HepG2 (cell line): ENCODE results near the gene CCDC160. TPM values are rescaled to one million over a fixed set of nuclear protein-coding genes. Genes with fewer than 3 reads are reported as not detected.

Experiments
- ATAC-seq: fragments of 200-7000 bp; cut with Tn5 transposase; 3 replicates; pipeline ENCODE4 v1.9.1; 2020; ENCODE audit warnings: mild to moderate bottlenecking, moderate library complexity
- BruUV-seq: library from RNA; stranded (reverse); fragments of 400-500 nt; replicated peaks from 2 replicates; lab custom pipeline; 2021; lab: Mats Ljungman, UMichigan
- CTCF ChIA-PET: fragments of 300-600 bp; formaldehyde crosslinking; extraction: SDS; loops from one replicate; lab custom pipeline; 2021; ENCODE audit warnings: low total read pairs, inconsistent platforms, low intra/inter-chr PET ratio; lab: Yijun Ruan, JAX
- POLR2A ChIA-PET: fragments of 350-600 bp; sonication (Branson Sonifier 250); formaldehyde crosslinking; loops from one replicate; lab custom pipeline; 2020; ENCODE audit warnings: antibody characterized with exemption, inconsistent platforms; lab: Yijun Ruan, JAX
- DNase-seq: peaks from one replicate; pipeline ENCODE4 v3.0.0-alpha.2; 2015; ENCODE audit warnings: low spot score
- FAIRE-seq: peaks from 3 replicates; lab custom pipeline; 2011; peaks lifted over from hg19 to GRCh38; lab: Jason Lieb, UNC
- H2AFZ ChIP-seq: one replicate; pipeline ENCODE4 v1.6.1; 2011; ENCODE audit warnings: low read length, inconsistent platforms
- H3K27ac ChIP-seq: fragments of 300-600 bp; 3 replicates; pipeline ENCODE4 v1.8.0; 2011; ENCODE audit warnings: mixed run types, mild to moderate bottlenecking, mixed read lengths, low read length, inconsistent platforms; ENCODE audit not compliant: insufficient read depth; ENCODE audit errors: extremely low read length
- H3K27me3 ChIP-seq, 2 experiments: fragments of 200-600 bp in 1 of 2; 2 replicates in 1 of 2; 3 replicates in 1 of 2; pipeline versions ENCODE4 v1.6.0 to v1.8.0; 2011; ENCODE audit warnings: low read length in 2 of 2, mild to moderate bottlenecking in 2 of 2, moderate library complexity in 2 of 2, inconsistent platforms in 1 of 2; ENCODE audit not compliant: insufficient read depth in 2 of 2, control insufficient read depth in 1 of 2
- H3K36me3 ChIP-seq, 2 experiments: fragments of 200-600 bp in 1 of 2; replicated peaks in 1 of 2; 2 replicates in 1 of 2; 3 replicates in 1 of 2; pipeline versions ENCODE4 v1.5.1 to v1.8.0; 2011; ENCODE audit warnings: low read length in 2 of 2, inconsistent platforms in 1 of 2; ENCODE audit not compliant: insufficient read depth in 2 of 2, control insufficient read depth in 1 of 2
- H3K4me1 ChIP-seq: 2 replicates; pipeline ENCODE4 v1.5.1; 2012; ENCODE audit warnings: low read length, inconsistent platforms; ENCODE audit not compliant: insufficient read depth
- H3K4me2 ChIP-seq: 2 replicates; pipeline ENCODE4 v1.6.0; 2011; ENCODE audit warnings: low read depth, low read length, inconsistent platforms
- H3K4me3 ChIP-seq, 3 experiments: fragments of 200-600 bp in 1 of 3; sonication (generic), shearing (Covaris generic) in 1 of 3; replicated peaks in 1 of 3; 2 replicates each; pipeline ENCODE4 v1.5.1; 2011 to 2016; ENCODE audit warnings: low read length in 3 of 3, inconsistent platforms in 2 of 3, low read depth in 2 of 3, mild to moderate bottlenecking in 2 of 3, control low read depth in 1 of 3, mixed read lengths in 1 of 3; ENCODE audit not compliant: insufficient read depth in 1 of 3
- H3K79me2 ChIP-seq: one replicate; pipeline ENCODE4 v1.6.1; 2011; ENCODE audit warnings: low read length, inconsistent platforms; ENCODE audit not compliant: insufficient read depth
- H3K9ac ChIP-seq: 2 replicates; pipeline ENCODE4 v1.6.0; 2011; ENCODE audit warnings: mild to moderate bottlenecking, low read depth, low read length, inconsistent platforms; ENCODE audit not compliant: insufficient read depth
- H3K9me3 ChIP-seq: 2 replicates; pipeline ENCODE4 v1.5.1; 2012; ENCODE audit warnings: mild to moderate bottlenecking, low read length
- H4K20me1 ChIP-seq: 2 replicates; pipeline ENCODE4 v1.6.0; 2011; ENCODE audit warnings: inconsistent platforms, mild to moderate bottlenecking, low read length, moderate library complexity; ENCODE audit not compliant: insufficient read depth
- AKNA ChIP-seq: sonication (generic); formaldehyde crosslinking; IDR thresholded peaks from 2 replicates; pipeline ENCODE4 v1.4.0; 2020; ENCODE audit warnings: missing genetic modification reagents, borderline replicate concordance
- DMAP1 ChIP-seq: IDR thresholded peaks from 2 replicates; pipeline ENCODE4 v1.6.1; 2016
- DNMT1 ChIP-seq: sonication (generic); formaldehyde crosslinking; IDR thresholded peaks from 2 replicates; pipeline ENCODE4 v1.5.1; 2020; ENCODE audit warnings: mild to moderate bottlenecking, missing genetic modification reagents
- DNMT3B ChIP-seq: conservative IDR thresholded peaks from 2 replicates; pipeline ENCODE4 v1.6.1; 2016; ENCODE audit warnings: missing biosample characterization, control low read depth
- JUN ChIP-seq: sonication (generic); formaldehyde crosslinking; IDR thresholded peaks from 2 replicates; pipeline ENCODE4 v1.4.0; 2020; ENCODE audit warnings: mild to moderate bottlenecking, missing genetic modification reagents
- SAFB2 ChIP-seq: sonication (generic); formaldehyde crosslinking; IDR thresholded peaks from 2 replicates; pipeline ENCODE4 v1.5.1; 2020; ENCODE audit warnings: missing genetic modification reagents, low read depth, mild to moderate bottlenecking, borderline replicate concordance
- WGBS: methylation state at CpG from one replicate; pipeline ENCODE4 v1.1.6; 2017; ENCODE audit warnings: low lambda C conversion rate; 5-methylcytosine and 5-hydroxymethylcytosine counted together
- in situ Hi-C: cut with HindIII; loops from 2 replicates; pipeline ENCODE4 v1.10.0; 2017; ENCODE audit warnings: low pct_unique_long_range_greater_than_20kb; ENCODE audit not compliant: extremely low pct_ligation_motif_present
- intact Hi-C: fragments of 100-400 bp; cut with micrococcal nuclease; formaldehyde crosslinking; loops from one replicate; pipeline ENCODE4 v1.10.0; 2022; ENCODE audit not compliant: unreplicated experiment
- polyA plus RNA-seq, 8 experiments: library from polyadenylated mRNA; depleted of rRNA in 3 of 8; stranded (reverse) in 7 of 8; unstranded in 1 of 8; fragments of >200 nt; fragmentation: Illumina TruSeq in 4 of 8; extraction: Trizol in 4 of 8; gene quantifications; 2 replicates each; pipeline versions ENCODE4 v1.2.1 to v1.2.3, GENCODE V29; 2011 to 2016; ENCODE audit warnings: low read depth in 4 of 8, missing spikeins in 1 of 8, mixed read lengths in 1 of 8; ENCODE audit not compliant: insufficient read depth in 1 of 8
- total RNA-seq, 5 experiments: library from RNA; depleted of rRNA; stranded (reverse); fragments of >200 nt; fragmentation: Illumina TruSeq; extraction: Trizol; gene quantifications; 2 replicates each; pipeline ENCODE4 v1.2.3, GENCODE V29; 2016; ENCODE audit warnings: low read depth in 1 of 5
- TF ChIP-seq, protein P1 (sequence below): sonication (generic); formaldehyde crosslinking; IDR thresholded peaks from 2 replicates; pipeline ENCODE4 v1.4.0; 2020; ENCODE audit warnings: mild to moderate bottlenecking, missing genetic modification reagents
- TF ChIP-seq, protein P2 (sequence below): sonication (generic); formaldehyde crosslinking; IDR thresholded peaks from 2 replicates; pipeline ENCODE4 v1.5.0; 2020; ENCODE audit warnings: missing genetic modification reagents, mild to moderate bottlenecking, borderline replicate concordance
- TF ChIP-seq, protein P3 (sequence below): sonication (generic); formaldehyde crosslinking; IDR thresholded peaks from 2 replicates; pipeline ENCODE4 v1.4.0; 2020; ENCODE audit warnings: missing genetic modification reagents, borderline replicate concordance
- TF ChIP-seq, protein P4 (sequence below): sonication (generic); formaldehyde crosslinking; conservative IDR thresholded peaks from 2 replicates; pipeline ENCODE4 v1.4.0; 2020; ENCODE audit warnings: missing genetic modification reagents

CCDC160 gene
- total and polyA plus RNA-seq, 2 of the 13 experiments (the other 11 are each of a cell fraction or from before 2014, with no cell fraction given), result not detected

- FAIRE-seq (no peak), ATAC-seq (no peak), DNase-seq (no peak)
- Histone ChIP-seq H3K36me3 (no peaks in the 10 kb centered on the region), H2AFZ (no peak overlapping the region), H3K79me2 (no peaks in the 10 kb centered on the region), H3K4me3 (no peak overlapping the region), H4K20me1 (no peaks in the 10 kb centered on the region), H3K9ac (no peak overlapping the region), H3K27me3 (peaks cover 0 to 8% of the 10 kb centered on the region in 2 experiments; a peak in 1 of 5 replicates), H3K4me2 (no peak overlapping the region), H3K27ac (no peak overlapping the region), H3K9me3 (no peaks in the 10 kb centered on the region), H3K4me1 (no peaks in the 10 kb centered on the region)
- intact Hi-C loops, result no loop called here
- BruUV-seq, result no TSS peak
- WGBS, result 0% methylated on average over 1 of the region's 1 CpG
- ChIA-PET CTCF (no interaction called here), POLR2A (no interaction called here)
- in situ Hi-C loops, result no loop called here
- TF ChIP-seq DMAP1 (no peak), SAFB2 (no peak), DNMT1 (CRISPR knock-in tag) (no peak), DNMT3B (CRISPR knock-in tag) (no peak), AKNA (no peak), JUN (no peak)
- TF ChIP-seq, protein P1, sequence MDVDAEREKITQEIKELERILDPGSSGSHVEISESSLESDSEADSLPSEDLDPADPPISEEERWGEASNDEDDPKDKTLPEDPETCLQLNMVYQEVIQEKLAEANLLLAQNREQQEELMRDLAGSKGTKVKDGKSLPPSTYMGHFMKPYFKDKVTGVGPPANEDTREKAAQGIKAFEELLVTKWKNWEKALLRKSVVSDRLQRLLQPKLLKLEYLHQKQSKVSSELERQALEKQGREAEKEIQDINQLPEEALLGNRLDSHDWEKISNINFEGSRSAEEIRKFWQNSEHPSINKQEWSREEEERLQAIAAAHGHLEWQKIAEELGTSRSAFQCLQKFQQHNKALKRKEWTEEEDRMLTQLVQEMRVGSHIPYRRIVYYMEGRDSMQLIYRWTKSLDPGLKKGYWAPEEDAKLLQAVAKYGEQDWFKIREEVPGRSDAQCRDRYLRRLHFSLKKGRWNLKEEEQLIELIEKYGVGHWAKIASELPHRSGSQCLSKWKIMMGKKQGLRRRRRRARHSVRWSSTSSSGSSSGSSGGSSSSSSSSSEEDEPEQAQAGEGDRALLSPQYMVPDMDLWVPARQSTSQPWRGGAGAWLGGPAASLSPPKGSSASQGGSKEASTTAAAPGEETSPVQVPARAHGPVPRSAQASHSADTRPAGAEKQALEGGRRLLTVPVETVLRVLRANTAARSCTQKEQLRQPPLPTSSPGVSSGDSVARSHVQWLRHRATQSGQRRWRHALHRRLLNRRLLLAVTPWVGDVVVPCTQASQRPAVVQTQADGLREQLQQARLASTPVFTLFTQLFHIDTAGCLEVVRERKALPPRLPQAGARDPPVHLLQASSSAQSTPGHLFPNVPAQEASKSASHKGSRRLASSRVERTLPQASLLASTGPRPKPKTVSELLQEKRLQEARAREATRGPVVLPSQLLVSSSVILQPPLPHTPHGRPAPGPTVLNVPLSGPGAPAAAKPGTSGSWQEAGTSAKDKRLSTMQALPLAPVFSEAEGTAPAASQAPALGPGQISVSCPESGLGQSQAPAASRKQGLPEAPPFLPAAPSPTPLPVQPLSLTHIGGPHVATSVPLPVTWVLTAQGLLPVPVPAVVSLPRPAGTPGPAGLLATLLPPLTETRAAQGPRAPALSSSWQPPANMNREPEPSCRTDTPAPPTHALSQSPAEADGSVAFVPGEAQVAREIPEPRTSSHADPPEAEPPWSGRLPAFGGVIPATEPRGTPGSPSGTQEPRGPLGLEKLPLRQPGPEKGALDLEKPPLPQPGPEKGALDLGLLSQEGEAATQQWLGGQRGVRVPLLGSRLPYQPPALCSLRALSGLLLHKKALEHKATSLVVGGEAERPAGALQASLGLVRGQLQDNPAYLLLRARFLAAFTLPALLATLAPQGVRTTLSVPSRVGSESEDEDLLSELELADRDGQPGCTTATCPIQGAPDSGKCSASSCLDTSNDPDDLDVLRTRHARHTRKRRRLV (CRISPR knock-in tag), result no peak
- TF ChIP-seq, protein P2, sequence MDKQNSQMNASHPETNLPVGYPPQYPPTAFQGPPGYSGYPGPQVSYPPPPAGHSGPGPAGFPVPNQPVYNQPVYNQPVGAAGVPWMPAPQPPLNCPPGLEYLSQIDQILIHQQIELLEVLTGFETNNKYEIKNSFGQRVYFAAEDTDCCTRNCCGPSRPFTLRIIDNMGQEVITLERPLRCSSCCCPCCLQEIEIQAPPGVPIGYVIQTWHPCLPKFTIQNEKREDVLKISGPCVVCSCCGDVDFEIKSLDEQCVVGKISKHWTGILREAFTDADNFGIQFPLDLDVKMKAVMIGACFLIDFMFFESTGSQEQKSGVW (CRISPR knock-in tag), result no peak
- TF ChIP-seq, protein P3, sequence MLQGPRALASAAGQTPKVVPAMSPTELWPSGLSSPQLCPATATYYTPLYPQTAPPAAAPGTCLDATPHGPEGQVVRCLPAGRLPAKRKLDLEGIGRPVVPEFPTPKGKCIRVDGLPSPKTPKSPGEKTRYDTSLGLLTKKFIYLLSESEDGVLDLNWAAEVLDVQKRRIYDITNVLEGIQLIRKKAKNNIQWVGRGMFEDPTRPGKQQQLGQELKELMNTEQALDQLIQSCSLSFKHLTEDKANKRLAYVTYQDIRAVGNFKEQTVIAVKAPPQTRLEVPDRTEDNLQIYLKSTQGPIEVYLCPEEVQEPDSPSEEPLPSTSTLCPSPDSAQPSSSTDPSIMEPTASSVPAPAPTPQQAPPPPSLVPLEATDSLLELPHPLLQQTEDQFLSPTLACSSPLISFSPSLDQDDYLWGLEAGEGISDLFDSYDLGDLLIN (CRISPR knock-in tag), result no peak
- TF ChIP-seq, protein P4, sequence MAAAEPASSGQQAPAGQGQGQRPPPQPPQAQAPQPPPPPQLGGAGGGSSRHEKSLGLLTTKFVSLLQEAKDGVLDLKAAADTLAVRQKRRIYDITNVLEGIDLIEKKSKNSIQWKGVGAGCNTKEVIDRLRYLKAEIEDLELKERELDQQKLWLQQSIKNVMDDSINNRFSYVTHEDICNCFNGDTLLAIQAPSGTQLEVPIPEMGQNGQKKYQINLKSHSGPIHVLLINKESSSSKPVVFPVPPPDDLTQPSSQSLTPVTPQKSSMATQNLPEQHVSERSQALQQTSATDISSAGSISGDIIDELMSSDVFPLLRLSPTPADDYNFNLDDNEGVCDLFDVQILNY (CRISPR knock-in tag), result no peak
Observed at GRCh38 chrX:134241960-134242619, 5.1 kb downstream of the CCDC160 start.
